Measurements from ENCODE around the gene AGTR1.

GRCh38 chr3:148654433-148654832, 43.3 kb upstream of the AGTR1 start:
- TF ChIP-seq, protein P1, sequence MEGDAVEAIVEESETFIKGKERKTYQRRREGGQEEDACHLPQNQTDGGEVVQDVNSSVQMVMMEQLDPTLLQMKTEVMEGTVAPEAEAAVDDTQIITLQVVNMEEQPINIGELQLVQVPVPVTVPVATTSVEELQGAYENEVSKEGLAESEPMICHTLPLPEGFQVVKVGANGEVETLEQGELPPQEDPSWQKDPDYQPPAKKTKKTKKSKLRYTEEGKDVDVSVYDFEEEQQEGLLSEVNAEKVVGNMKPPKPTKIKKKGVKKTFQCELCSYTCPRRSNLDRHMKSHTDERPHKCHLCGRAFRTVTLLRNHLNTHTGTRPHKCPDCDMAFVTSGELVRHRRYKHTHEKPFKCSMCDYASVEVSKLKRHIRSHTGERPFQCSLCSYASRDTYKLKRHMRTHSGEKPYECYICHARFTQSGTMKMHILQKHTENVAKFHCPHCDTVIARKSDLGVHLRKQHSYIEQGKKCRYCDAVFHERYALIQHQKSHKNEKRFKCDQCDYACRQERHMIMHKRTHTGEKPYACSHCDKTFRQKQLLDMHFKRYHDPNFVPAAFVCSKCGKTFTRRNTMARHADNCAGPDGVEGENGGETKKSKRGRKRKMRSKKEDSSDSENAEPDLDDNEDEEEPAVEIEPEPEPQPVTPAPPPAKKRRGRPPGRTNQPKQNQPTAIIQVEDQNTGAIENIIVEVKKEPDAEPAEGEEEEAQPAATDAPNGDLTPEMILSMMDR (IDR thresholded peaks at IDR 0.05) = no peak
- no peak for TF ChIP-seq POLR2A (IDR thresholded peaks at IDR 0.05)
